ENCODE results near the gene LKAAEAR1. TPM values are rescaled to one million over a fixed set of nuclear protein-coding genes. Genes with fewer than 3 reads are reported as not detected.

Gene LKAAEAR1
- total RNA-seq, 1 donor = 0.72 TPM

DNA sequence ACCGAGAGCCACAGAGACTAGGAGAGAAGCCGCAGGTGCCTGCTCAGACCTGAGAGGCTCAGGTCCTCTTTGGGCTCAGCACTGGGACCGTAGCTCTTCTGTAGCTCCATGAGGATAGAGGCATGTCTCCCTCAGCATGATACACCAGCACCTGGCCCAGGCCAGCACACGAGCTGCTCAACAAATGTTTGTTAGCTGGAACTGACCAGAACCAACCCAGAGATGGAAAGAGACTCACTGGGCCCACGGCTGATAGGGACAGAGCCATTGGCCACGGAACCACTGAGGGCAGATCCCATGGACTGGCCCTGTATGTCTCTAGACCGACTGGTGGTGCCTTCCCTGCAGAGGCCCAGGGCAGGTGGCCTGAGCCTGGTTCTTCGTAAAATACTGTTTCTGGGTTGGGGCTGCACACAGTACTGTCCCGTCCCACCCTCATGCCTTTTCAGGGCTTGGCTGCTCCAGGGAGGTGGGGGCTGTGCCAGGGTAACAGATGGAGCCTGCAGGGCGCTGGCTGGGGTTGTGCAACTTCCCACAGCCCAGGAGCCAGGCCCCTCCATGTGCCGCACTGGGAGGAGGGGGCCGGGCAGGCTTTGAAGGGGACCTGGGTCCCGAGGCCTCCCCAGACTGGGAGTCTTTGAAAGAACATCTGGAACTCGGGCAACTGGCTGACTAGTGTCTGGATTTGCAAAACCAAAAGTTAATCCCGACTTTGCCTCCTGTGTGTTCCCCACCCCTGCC is 43.0 kb downstream of the LKAAEAR1 start:
- DNase-seq (ENCODE audit: insufficient read length, low spot score, missing footprints) = peak; percentile 88
- Histone ChIP-seq H3K27me3 (ENCODE audit: insufficient read depth, low read length) (peaks cover 51% of the 10 kb centered on the region), H3K36me3 (ENCODE audit: insufficient read depth, low read length) (no peaks in the 10 kb centered on the region), H3K4me2 (ENCODE audit: insufficient read depth, low read length) (no peak overlapping the region), H3K4me3 (ENCODE audit: insufficient read depth, low read length) (no peak overlapping the region), H3K9me3 (ENCODE audit: low read depth, low read length) (no peaks in the 10 kb centered on the region), H3K27ac (ENCODE audit: low read depth, low read length) (no peak overlapping the region), H3K4me1 (ENCODE audit: insufficient read depth, low read length) (no peaks in the 10 kb centered on the region), H2AFZ (ENCODE audit: low read length) (no peak overlapping the region), H4K20me1 (ENCODE audit: insufficient read depth, low read length) (peaks cover 4% of the 10 kb centered on the region), H3K79me2 (ENCODE audit: insufficient read depth, low read length) (no peaks in the 10 kb centered on the region)
- TF ChIP-seq, protein P1, sequence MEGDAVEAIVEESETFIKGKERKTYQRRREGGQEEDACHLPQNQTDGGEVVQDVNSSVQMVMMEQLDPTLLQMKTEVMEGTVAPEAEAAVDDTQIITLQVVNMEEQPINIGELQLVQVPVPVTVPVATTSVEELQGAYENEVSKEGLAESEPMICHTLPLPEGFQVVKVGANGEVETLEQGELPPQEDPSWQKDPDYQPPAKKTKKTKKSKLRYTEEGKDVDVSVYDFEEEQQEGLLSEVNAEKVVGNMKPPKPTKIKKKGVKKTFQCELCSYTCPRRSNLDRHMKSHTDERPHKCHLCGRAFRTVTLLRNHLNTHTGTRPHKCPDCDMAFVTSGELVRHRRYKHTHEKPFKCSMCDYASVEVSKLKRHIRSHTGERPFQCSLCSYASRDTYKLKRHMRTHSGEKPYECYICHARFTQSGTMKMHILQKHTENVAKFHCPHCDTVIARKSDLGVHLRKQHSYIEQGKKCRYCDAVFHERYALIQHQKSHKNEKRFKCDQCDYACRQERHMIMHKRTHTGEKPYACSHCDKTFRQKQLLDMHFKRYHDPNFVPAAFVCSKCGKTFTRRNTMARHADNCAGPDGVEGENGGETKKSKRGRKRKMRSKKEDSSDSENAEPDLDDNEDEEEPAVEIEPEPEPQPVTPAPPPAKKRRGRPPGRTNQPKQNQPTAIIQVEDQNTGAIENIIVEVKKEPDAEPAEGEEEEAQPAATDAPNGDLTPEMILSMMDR (IDR thresholded peaks at IDR 0.05; ENCODE audit: extremely low read depth, low read depth, low read length) = no peak

DNA sequence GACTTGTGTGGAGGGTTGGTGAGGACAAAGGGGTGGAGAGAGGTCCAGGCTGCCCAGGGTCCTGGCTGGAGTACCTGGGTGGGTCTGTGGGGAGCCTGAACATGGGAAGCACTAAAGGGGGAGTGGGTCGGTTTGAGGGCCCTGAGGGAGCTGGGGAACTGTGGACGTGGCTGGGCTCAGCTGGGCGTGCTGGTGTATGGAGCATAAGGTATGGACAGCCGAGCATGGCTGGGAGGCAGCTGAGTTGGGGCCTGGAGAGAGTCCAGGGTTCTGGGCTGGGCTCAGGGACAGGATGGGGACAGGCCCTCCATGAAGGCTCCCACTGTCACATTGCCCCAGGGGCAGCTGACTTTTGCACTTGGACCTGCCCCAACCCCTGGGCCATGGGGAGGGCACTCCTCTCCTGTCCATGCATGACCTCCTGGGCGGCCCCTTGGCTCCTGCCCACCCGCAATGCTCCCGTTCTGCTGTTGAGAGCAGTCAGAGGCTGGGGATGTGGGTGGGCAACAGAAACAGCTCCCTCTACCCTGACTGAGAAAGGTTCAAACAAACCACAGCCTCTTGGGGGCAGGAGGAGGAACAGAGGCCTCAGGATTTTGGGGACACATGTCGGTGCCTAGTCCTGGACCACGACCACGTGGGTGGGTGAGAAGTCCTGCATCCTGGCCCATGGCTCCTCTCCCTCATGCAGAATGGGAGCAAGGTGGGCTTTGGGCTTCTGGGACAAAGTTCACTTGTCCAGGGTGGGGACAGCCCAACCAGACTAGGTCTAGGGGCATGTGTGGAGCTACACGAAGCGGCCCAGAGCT is 43.8 kb downstream of the LKAAEAR1 start:
- peaks cover 49% of the 10 kb centered on the region for H3K27me3 ChIP-seq (ENCODE audit: insufficient read depth, low read length)

DNA sequence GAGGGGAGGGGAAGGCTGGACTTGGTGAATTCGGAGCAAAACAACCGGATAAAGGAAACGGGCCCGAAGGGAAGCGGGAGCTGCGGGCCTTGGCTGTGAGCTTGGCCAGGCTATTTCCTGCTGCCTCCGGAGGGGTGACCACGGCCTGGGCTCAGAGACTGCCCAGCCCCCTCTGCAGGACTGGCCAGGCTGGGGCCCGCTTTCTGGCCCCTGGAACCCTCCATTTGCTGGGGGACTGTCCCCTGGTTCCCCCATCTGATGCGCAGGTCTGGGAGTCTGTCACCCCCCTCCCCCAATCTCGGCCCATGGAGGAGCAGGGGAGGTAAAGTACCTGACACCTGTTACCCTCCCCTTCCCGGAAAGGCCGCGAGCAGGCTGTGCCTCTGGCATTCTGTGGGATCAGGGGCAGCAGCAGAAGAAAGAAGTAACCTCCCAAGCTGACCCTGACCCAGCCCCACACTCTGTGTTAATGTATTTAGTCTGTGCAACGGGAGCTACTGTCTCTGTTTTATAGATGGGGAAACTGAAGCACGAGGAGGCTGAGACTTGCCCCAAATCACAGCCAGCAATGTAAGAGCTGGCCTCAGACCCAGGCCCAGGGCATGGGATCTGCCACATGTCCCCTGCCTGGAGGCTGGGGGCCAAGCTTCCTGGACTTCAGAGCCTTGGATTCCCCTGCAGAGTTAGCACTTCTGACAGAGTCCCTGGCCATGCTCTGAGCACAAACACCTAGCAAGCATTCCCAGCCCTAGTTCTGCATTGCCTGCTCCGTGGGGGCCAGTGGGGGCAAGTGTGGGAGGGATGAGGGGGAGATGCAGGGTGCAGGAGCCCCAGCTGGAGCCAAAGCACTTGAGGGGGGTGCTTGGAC is 44.7 kb downstream of the LKAAEAR1 start:
- no peak overlapping the region for H2AFZ ChIP-seq (ENCODE audit: low read length)
- DNase-seq (ENCODE audit: insufficient read length, low spot score, missing footprints) = peak; percentile 88
- H3K36me3 ChIP-seq (ENCODE audit: insufficient read depth, low read length) = no peaks in the 10 kb centered on the region
- H3K27ac ChIP-seq (ENCODE audit: low read depth, low read length) = no peak overlapping the region
- H4K20me1 ChIP-seq (ENCODE audit: insufficient read depth, low read length) = peaks cover 8% of the 10 kb centered on the region
- peak overlapping the region; percentile 57 for H3K4me3 ChIP-seq (ENCODE audit: insufficient read depth, low read length)
- peak overlapping the region; percentile 54 for H3K4me2 ChIP-seq (ENCODE audit: insufficient read depth, low read length)
- no peaks in the 10 kb centered on the region for H3K4me1 ChIP-seq (ENCODE audit: insufficient read depth, low read length)
- peaks cover 49% of the 10 kb centered on the region for H3K27me3 ChIP-seq (ENCODE audit: insufficient read depth, low read length)
- TF ChIP-seq, protein P1 (IDR thresholded peaks at IDR 0.05; ENCODE audit: extremely low read depth, low read depth, low read length) = no peak
- H3K9me3 ChIP-seq (ENCODE audit: low read depth, low read length) = no peaks in the 10 kb centered on the region
- H3K79me2 ChIP-seq (ENCODE audit: insufficient read depth, low read length) = no peaks in the 10 kb centered on the region

More for the DNA sequence above, 43.8 kb downstream of the LKAAEAR1 start:
- no peak overlapping the region for H3K4me3 ChIP-seq (ENCODE audit: insufficient read depth, low read length)
- no peaks in the 10 kb centered on the region for H3K36me3 ChIP-seq (ENCODE audit: insufficient read depth, low read length)
- H3K27ac ChIP-seq (ENCODE audit: low read depth, low read length) = no peak overlapping the region
- peaks cover 8% of the 10 kb centered on the region for H4K20me1 ChIP-seq (ENCODE audit: insufficient read depth, low read length)
- H2AFZ ChIP-seq (ENCODE audit: low read length) = no peak overlapping the region
- no peak overlapping the region for H3K4me2 ChIP-seq (ENCODE audit: insufficient read depth, low read length)
- no peaks in the 10 kb centered on the region for H3K4me1 ChIP-seq (ENCODE audit: insufficient read depth, low read length)
- H3K79me2 ChIP-seq (ENCODE audit: insufficient read depth, low read length) = no peaks in the 10 kb centered on the region
- no peak for DNase-seq (ENCODE audit: insufficient read length, low spot score, missing footprints)
- TF ChIP-seq, protein P1 (IDR thresholded peaks at IDR 0.05; ENCODE audit: extremely low read depth, low read depth, low read length) = no peak
- no peaks in the 10 kb centered on the region for H3K9me3 ChIP-seq (ENCODE audit: low read depth, low read length)

Data from osteoblast (primary cell).